Endothelial cell (in vitro differentiated cells): Measurements from ENCODE around the gene ARHGEF17. TPM values are rescaled to one million over a fixed set of nuclear protein-coding genes. Genes with fewer than 3 reads are reported as not detected.

Experiments used
- DNase-seq: peaks from one replicate; pipeline ENCODE4 v3.0.0; 2021; ENCODE audit warnings: low spot score
- H3K27ac Mint-ChIP-seq: one replicate; pipeline ENCODE4 v1.8.0; 2021; ENCODE audit warnings: mixed read lengths, inconsistent platforms; ENCODE audit not compliant: unreplicated experiment
- H3K27me3 Mint-ChIP-seq: one replicate; pipeline ENCODE4 v1.8.0; 2021; ENCODE audit warnings: mild to moderate bottlenecking, moderate library complexity, mixed read lengths, inconsistent platforms; ENCODE audit not compliant: unreplicated experiment
- H3K36me3 Mint-ChIP-seq: one replicate; pipeline ENCODE4 v1.8.0; 2021; ENCODE audit warnings: mild to moderate bottlenecking, low read depth, mixed read lengths, inconsistent platforms; ENCODE audit not compliant: unreplicated experiment
- H3K4me1 Mint-ChIP-seq: one replicate; pipeline ENCODE4 v1.8.0; 2021; ENCODE audit warnings: mild to moderate bottlenecking, mixed read lengths, inconsistent platforms; ENCODE audit not compliant: unreplicated experiment
- H3K4me3 Mint-ChIP-seq: one replicate; pipeline ENCODE4 v1.8.0; 2021; ENCODE audit warnings: mild to moderate bottlenecking, mixed read lengths, inconsistent platforms; ENCODE audit not compliant: unreplicated experiment
- H3K9me3 Mint-ChIP-seq: one replicate; pipeline ENCODE4 v1.8.0; 2021; ENCODE audit warnings: mixed read lengths, inconsistent platforms; ENCODE audit not compliant: unreplicated experiment
- total RNA-seq: library from RNA; stranded (reverse); fragmentation: NEBNext Ultra II Directional; extraction: Animal tissue kit (Norgen Biotek cat#: 25700); gene quantifications from one replicate; pipeline ENCODE4 v1.2.1, GENCODE V29; 2021; ENCODE audit not compliant: unreplicated experiment
- TF ChIP-seq, protein P1 (sequence below): fragments of 200-600 bp; sonication (generic); IDR thresholded peaks from one replicate; pipeline ENCODE4 v1.5.0; 2021; ENCODE audit warnings: antibody characterized with exemption; ENCODE audit not compliant: unreplicated experiment

The ARHGEF17 gene
- total RNA-seq, 1 donor from 2014 or later, result 93.3 TPM

DNA sequence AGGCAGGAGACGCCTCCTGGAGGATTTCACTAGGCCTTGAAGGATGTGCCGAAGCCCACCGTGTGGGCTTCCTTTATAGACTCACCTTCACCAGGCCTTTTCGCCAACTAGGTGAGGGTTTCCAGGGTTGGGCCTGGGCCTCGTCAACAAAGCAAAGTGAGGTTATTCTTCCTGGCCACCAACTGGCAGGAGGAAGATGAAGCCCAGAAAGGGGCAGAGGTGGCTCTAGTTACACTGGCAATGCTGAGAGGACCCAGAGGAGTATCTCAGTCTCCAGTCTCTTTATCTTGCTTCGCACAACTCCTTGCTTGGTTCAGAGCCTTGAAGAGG lies 67.7 kb downstream of the ARHGEF17 start:
- H3K27me3 Mint-ChIP-seq, result peaks cover 18% of the 10 kb centered on the region
- peak overlapping the region; percentile 6 for H3K27ac Mint-ChIP-seq
- peaks cover 3% of the 10 kb centered on the region for H3K36me3 Mint-ChIP-seq
- peak overlapping the region; percentile 87 for H3K4me3 Mint-ChIP-seq
- peaks cover 25% of the 10 kb centered on the region for H3K4me1 Mint-ChIP-seq
- no peak for DNase-seq
- TF ChIP-seq, protein P1, sequence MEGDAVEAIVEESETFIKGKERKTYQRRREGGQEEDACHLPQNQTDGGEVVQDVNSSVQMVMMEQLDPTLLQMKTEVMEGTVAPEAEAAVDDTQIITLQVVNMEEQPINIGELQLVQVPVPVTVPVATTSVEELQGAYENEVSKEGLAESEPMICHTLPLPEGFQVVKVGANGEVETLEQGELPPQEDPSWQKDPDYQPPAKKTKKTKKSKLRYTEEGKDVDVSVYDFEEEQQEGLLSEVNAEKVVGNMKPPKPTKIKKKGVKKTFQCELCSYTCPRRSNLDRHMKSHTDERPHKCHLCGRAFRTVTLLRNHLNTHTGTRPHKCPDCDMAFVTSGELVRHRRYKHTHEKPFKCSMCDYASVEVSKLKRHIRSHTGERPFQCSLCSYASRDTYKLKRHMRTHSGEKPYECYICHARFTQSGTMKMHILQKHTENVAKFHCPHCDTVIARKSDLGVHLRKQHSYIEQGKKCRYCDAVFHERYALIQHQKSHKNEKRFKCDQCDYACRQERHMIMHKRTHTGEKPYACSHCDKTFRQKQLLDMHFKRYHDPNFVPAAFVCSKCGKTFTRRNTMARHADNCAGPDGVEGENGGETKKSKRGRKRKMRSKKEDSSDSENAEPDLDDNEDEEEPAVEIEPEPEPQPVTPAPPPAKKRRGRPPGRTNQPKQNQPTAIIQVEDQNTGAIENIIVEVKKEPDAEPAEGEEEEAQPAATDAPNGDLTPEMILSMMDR, result no peak
- H3K9me3 Mint-ChIP-seq, result no peaks in the 10 kb centered on the region

DNA sequence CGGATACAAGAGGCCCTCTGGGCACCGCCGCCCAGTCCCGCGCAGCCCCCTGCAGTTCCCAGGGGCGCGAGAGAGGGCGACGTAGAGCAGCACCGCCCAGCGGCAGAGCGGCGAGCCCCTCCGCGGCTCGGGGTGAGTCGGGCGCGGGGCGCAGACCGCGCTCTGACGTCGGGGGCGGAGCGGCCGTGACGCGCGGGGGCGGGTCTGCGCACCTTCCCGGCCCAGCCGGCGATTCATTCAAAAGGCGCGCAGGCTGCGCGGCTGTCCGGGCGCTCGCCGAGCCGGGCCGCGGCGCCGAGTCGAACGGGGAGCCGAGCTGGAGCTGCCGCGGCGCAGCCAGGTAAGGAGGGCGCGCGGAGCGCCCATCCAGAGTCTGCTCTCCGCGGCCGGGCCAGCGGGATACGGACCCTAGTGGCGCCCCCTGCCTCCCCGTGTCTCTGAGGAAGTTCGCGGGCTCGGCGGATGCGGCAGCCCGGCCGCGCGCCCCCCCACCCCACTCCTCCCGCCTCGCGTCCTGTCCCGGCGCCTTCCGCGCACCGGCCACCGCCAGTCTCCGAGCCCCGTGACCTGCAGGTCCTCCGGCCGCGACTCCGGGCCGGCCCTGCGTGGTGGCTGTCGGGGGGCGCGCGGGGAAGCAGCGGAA lies 68.2 kb downstream of the ARHGEF17 start, which contains the start of gene RELT:
Gene RELT (plus strand): TSS at position 240 of the 643 bp plus-strand sequence. CDS start 12,738 bp downstream, outside the sequence.
- Mint-ChIP-seq H3K27me3 (peaks cover 17% of the 10 kb centered on the region), H3K27ac (peak within 1 kb of the TSS; percentile 75), H3K4me3 (peak within 1 kb of the TSS; percentile 95), H3K36me3 (peaks cover 3% of the 10 kb centered on the region), H3K4me1 (peaks cover 25% of the 10 kb centered on the region), H3K9me3 (no peaks in the 10 kb centered on the region)
- TF ChIP-seq, protein P1, result peak; percentile 79
- DNase-seq, result peak; percentile 99

DNA sequence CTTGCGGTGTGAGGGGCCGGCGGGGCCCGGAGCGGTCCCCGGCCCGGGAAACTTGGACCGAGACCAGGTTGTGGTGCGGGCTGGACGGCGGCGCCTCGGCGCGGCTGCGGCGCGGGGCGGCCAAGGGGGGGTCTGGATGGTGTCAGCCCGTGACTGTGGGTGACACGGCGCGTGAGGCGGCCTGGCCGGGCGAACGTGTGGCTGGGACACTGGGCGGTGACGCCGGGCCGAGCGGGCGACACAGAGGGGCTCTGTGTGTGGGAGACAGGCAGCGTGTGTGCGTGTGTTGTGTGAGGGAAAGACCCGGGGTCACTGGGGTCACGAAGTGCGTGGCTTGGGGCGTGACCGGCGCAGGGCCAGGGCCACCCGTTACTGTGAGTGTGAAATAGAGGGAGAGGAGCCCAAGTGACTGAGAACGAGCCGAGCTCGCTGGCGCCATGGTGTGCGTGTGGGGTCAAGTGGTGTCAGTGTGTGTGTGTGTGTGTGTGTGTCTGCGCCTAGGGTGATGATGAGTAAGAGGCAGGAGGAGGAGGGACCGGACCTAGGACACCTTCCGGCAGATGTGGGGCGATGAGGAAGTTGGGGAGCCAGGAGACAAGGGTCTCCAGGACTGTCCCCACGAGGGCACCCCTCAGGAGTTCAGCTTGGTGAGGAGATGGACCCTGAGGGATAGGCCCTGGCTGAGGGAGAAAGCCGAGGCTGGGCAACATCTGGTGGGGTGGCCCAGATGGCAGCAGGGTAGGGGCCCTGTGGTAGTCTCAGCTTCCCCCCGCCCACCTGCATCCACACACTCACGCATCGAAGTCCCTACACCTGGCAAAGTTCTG lies 68.9 kb downstream of the ARHGEF17 start:
- no peaks in the 10 kb centered on the region for H3K9me3 Mint-ChIP-seq
- peak overlapping the region; percentile 75 for H3K27ac Mint-ChIP-seq
- peaks cover 19% of the 10 kb centered on the region for H3K4me1 Mint-ChIP-seq
- TF ChIP-seq, protein P1, result no peak
- H3K36me3 Mint-ChIP-seq, result peaks cover 3% of the 10 kb centered on the region
- peak overlapping the region; percentile 95 for H3K4me3 Mint-ChIP-seq
- no peak for DNase-seq
- peaks cover 17% of the 10 kb centered on the region for H3K27me3 Mint-ChIP-seq

DNA sequence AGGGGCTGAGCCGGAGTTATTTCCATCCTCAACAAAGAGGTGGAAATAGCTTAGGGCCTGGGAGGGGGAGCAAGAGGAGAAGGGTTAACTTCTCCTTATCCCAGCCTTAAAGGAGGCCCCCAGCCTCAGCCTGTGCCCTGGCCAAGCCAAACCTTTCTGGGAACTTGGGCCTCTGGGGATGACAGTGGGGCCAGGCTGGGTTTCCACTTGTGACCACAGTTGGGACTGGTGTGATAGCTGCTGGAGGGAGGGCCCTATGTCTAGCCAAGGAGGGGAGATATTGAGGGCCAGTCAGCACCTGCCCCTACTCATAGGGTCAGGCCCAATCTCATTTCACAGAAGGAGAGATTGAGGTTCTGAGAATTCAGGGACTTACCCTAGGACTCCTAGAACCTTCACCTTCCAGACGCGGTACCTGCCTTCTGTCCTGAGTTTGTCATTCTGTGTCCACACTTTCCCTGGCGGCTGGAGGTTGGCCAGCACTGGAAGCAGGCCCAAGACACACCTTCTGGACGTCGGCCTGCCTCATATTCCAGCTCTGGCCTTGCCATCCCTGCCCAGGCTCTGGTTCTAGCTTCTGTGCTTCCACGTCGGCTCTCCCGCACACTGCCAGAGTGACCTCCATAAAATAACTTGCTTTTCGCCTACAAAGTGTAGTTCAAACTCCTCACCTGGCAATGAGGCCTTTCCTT lies 71.3 kb downstream of the ARHGEF17 start:
- Mint-ChIP-seq H3K9me3 (no peaks in the 10 kb centered on the region), H3K36me3 (peaks cover 3% of the 10 kb centered on the region), H3K27ac (no peak overlapping the region), H3K4me1 (peaks cover 27% of the 10 kb centered on the region), H3K27me3 (peaks cover 20% of the 10 kb centered on the region), H3K4me3 (no peak overlapping the region)
- TF ChIP-seq, protein P1, result no peak
- no peak for DNase-seq
